ENCODE data around the gene TNRC6A. TPM values are rescaled to one million over a fixed set of nuclear protein-coding genes. Genes with fewer than 3 reads are reported as not detected.
"Not testable (repeated sequence)": the region's sequence is repeated elsewhere in the genome, so short reads cannot be mapped to it uniquely, and the experiment has no call there.

Gene TNRC6A
- total and polyA plus RNA-seq, 10 of the 15 experiments (the other 5 are each of a cell fraction or from before 2014, with no cell fraction given), result 4.6 to 41.3 (median 29.7) TPM

DNA sequence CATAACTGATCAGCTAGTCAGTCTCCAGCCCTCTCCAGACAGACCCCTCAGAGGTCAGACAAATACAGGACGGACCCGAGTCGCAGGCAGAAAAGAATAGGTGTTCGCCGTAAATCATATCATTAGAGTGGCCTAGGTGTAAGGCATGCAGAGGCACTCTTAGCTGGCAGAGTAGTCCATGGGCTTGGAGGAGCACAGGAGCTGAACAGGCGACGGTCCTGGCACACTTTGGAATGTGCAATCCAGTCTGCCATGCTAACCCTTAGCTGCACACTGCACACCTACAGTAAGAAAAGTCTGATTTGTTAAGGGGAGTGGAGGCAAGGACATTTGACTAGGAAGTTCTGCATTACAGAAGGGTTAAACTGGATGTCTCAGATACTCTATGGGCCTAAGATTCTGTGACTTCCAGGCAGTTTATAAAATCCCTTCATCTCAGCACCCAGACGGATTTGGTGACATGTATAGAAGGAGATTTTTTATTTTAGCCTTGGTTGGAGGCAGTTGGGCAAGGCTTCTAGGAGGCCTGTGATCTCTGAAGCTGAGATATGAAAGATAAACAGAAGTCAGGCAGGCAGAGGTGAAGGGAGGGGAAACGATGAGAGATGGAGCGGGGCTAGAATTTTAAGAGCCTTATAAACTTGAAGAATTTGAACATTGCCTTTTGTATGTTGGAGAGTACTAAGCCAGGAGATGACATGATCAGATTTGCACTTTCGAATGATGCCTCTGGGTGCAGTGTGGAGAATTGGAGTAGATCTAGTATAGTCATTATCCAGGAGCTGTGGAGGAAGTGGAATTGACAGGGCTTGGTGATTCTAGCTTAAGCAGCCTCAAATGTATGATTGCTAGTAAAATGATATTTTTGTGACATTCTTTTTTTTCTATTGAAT is 81.7 kb downstream of the TNRC6A start (continued):
- TF ChIP-seq, protein P1, sequence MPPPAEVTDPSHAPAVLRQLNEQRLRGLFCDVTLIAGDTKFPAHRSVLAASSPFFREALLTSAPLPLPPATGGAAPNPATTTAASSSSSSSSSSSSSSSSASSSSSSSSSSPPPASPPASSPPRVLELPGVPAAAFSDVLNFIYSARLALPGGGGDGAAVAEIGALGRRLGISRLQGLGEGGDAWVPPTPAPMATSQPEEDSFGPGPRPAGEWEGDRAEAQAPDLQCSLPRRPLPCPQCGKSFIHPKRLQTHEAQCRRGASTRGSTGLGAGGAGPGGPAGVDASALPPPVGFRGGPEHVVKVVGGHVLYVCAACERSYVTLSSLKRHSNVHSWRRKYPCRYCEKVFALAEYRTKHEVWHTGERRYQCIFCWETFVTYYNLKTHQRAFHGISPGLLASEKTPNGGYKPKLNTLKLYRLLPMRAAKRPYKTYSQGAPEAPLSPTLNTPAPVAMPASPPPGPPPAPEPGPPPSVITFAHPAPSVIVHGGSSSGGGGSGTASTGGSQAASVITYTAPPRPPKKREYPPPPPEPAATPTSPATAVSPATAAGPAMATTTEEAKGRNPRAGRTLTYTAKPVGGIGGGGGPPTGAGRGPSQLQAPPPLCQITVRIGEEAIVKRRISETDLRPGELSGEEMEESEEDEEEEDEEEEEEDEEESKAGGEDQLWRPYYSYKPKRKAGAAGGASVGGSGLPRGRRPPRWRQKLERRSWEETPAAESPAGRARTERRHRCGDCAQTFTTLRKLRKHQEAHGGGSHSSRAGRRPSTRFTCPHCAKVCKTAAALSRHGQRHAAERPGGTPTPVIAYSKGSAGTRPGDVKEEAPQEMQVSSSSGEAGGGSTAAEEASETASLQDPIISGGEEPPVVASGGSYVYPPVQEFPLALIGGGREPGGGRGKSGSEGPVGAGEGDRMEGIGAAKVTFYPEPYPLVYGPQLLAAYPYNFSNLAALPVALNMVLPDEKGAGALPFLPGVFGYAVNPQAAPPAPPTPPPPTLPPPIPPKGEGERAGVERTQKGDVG (CRISPR knock-in tag; IDR thresholded peaks at IDR 0.05), result no peak

DNA sequence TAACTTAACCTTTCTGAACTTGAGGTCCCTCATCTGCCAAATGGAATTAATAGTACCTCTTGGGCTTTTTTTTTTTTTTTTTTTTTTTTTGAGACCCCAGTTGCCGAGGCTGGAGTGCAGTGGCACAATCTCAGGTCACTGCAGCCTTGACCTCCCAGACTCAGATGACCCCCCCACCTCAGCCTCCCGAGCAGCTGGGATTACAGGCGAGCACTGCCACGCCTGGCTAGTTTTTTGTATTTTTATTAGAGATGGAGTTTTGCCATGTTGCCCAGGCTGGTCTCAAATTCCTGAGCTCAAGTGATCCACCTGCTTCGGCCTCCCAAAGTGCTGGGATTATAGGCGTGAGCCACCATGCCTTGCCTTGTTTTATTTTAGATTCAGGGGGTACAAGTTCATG is 83.4 kb downstream of the TNRC6A start:
- intact Hi-C loops (cut with micrococcal nuclease; ENCODE audit: unreplicated experiment); H3K79me2 ChIP-seq (ENCODE audit: control insufficient read depth, insufficient read depth, low read length); H3K27me3 ChIP-seq (replicated peaks in 1 of 2; ENCODE audit: control insufficient read depth in 2 of 2, insufficient read depth in 2 of 2, low read length in 1 of 2); H3K9me3 ChIP-seq (replicated peaks; ENCODE audit: control insufficient read depth, insufficient read depth, low read length); DNase-seq (ENCODE audit: low read depth, low spot score); H3K9ac ChIP-seq (ENCODE audit: control insufficient read depth, insufficient read depth, low read length); H4K20me1 ChIP-seq (ENCODE audit: control insufficient read depth, insufficient read depth); H3K4me2 ChIP-seq (ENCODE audit: control insufficient read depth, insufficient read depth); ATAC-seq; H3K4me3 ChIP-seq; H3K4me1 ChIP-seq (ENCODE audit: control insufficient read depth, insufficient read depth, low read length); in situ Hi-C loops (cut with MboI); H3K27ac ChIP-seq (ENCODE audit: control insufficient read depth, insufficient read depth); RAD21 ChIA-PET (ENCODE audit: unreplicated experiment); H2AFZ ChIP-seq (ENCODE audit: control insufficient read depth, low read depth, low read length); BruUV-seq (replicated peaks); FAIRE-seq: not testable (repeated sequence)
- WGBS (ENCODE audit: insufficient coverage, insufficient replicate concordance, low lambda C conversion rate, missing lambda C conversion rate), result 84% methylated on average over 5 of the region's 6 CpGs
- POLR2A ChIA-PET, result interaction anchor here (0.6 kb wide), 1 partner anchor 15 kb away, joined by 4 read pairs; no protein-coding TSS in a partner anchor
- SMC1A ChIA-PET (ENCODE audit: uncharacterized antibody, unreplicated experiment), result interaction anchor here (1.2 to 1.6 kb wide), 2 partner anchors 17 to 233 kb away, joined by 4 to 5 read pairs; no protein-coding TSS in a partner anchor
- CTCF ChIA-PET, result interaction anchor here (1.2 kb wide), 1 partner anchor 413 kb away, joined by 4 read pairs; no protein-coding TSS in a partner anchor
- H3K36me3 ChIP-seq (ENCODE audit: control insufficient read depth in 2 of 2, insufficient read depth in 2 of 2, low read length in 1 of 2), result peaks cover 15 to 35% of the 10 kb centered on the region in 2 experiments
